Measurements from ENCODE around the gene KCNIP1.

The KCNIP1 gene

GRCh38 chr5:170533383-170533782 lies 29.6 kb downstream of the KCNIP1 start:
- H3K27ac ChIP-seq (ENCODE audit: insufficient read depth, low read length, poor library complexity, severe bottlenecking) = no peak overlapping the region
- H3K27me3 ChIP-seq (replicated peaks; ENCODE audit: control insufficient read depth, insufficient read depth, low read length, poor library complexity, severe bottlenecking) = no peaks in the 10 kb centered on the region
- no peaks in the 10 kb centered on the region for H3K9me3 ChIP-seq (ENCODE audit: control insufficient read depth, low read length)
- no peak for DNase-seq
- H3K4me3 ChIP-seq (ENCODE audit: insufficient read depth, low read depth, low read length, poor library complexity, severe bottlenecking) = no peak overlapping the region
- no peaks in the 10 kb centered on the region for H3K36me3 ChIP-seq (ENCODE audit: control insufficient read depth, insufficient read depth, low read length)
- H3K4me1 ChIP-seq (ENCODE audit: control insufficient read depth, insufficient read depth, low read length, poor library complexity, severe bottlenecking) = no peaks in the 10 kb centered on the region

DNA sequence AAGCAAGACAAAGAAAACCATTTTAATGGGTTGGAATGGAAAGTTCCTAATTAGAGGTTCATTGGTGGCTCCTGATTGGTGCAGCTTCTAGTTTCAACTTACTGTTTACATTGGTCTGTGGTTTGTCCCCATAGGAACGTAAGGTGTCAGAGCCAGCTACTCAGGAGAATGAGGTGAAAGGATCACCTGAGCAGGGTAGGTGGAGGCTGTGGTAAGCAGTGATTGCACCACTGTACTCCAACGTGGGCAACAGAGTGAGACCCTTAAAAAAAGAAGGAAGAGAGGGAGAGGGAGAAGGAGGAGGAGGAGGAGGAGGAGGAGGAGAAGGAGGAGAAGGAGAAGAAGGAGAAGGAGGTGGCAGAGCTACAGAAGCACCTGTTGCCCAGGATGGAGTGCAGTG lies 30.4 kb downstream of the KCNIP1 start:
- no peaks in the 10 kb centered on the region for H3K9me3 ChIP-seq (ENCODE audit: control insufficient read depth, low read length)
- H3K36me3 ChIP-seq (ENCODE audit: control insufficient read depth, insufficient read depth, low read length) = no peaks in the 10 kb centered on the region
- no peak overlapping the region for H3K27ac ChIP-seq (ENCODE audit: insufficient read depth, low read length, poor library complexity, severe bottlenecking)
- no peak for DNase-seq
- no peak overlapping the region for H3K4me3 ChIP-seq (ENCODE audit: insufficient read depth, low read depth, low read length, poor library complexity, severe bottlenecking)
- no peaks in the 10 kb centered on the region for H3K27me3 ChIP-seq (replicated peaks; ENCODE audit: control insufficient read depth, insufficient read depth, low read length, poor library complexity, severe bottlenecking)
- no peaks in the 10 kb centered on the region for H3K4me1 ChIP-seq (ENCODE audit: control insufficient read depth, insufficient read depth, low read length, poor library complexity, severe bottlenecking)

GRCh38 chr5:170534941-170535340 lies 31.1 kb downstream of the KCNIP1 start:
- H3K4me1 ChIP-seq (ENCODE audit: control insufficient read depth, insufficient read depth, low read length, poor library complexity, severe bottlenecking) = no peaks in the 10 kb centered on the region

GRCh38 chr5:170536525-170536924 lies 32.7 kb downstream of the KCNIP1 start:
- H3K27me3 ChIP-seq (replicated peaks; ENCODE audit: control insufficient read depth, insufficient read depth, low read length, poor library complexity, severe bottlenecking) = no peaks in the 10 kb centered on the region
- H3K4me3 ChIP-seq (ENCODE audit: insufficient read depth, low read depth, low read length, poor library complexity, severe bottlenecking) = no peak overlapping the region
- no peaks in the 10 kb centered on the region for H3K4me1 ChIP-seq (ENCODE audit: control insufficient read depth, insufficient read depth, low read length, poor library complexity, severe bottlenecking)
- H3K9me3 ChIP-seq (ENCODE audit: control insufficient read depth, low read length) = no peaks in the 10 kb centered on the region
- no peak for DNase-seq
- no peaks in the 10 kb centered on the region for H3K36me3 ChIP-seq (ENCODE audit: control insufficient read depth, insufficient read depth, low read length)
- H3K27ac ChIP-seq (ENCODE audit: insufficient read depth, low read length, poor library complexity, severe bottlenecking) = no peak overlapping the region

More at GRCh38 chr5:170534941-170535340, 31.1 kb downstream of the KCNIP1 start:
- Histone ChIP-seq H3K9me3 (ENCODE audit: control insufficient read depth, low read length) (no peaks in the 10 kb centered on the region), H3K36me3 (ENCODE audit: control insufficient read depth, insufficient read depth, low read length) (no peaks in the 10 kb centered on the region), H3K27me3 (replicated peaks; ENCODE audit: control insufficient read depth, insufficient read depth, low read length, poor library complexity, severe bottlenecking) (no peaks in the 10 kb centered on the region), H3K4me3 (ENCODE audit: insufficient read depth, low read depth, low read length, poor library complexity, severe bottlenecking) (no peak overlapping the region), H3K27ac (ENCODE audit: insufficient read depth, low read length, poor library complexity, severe bottlenecking) (no peak overlapping the region)
- DNase-seq = no peak

DNA sequence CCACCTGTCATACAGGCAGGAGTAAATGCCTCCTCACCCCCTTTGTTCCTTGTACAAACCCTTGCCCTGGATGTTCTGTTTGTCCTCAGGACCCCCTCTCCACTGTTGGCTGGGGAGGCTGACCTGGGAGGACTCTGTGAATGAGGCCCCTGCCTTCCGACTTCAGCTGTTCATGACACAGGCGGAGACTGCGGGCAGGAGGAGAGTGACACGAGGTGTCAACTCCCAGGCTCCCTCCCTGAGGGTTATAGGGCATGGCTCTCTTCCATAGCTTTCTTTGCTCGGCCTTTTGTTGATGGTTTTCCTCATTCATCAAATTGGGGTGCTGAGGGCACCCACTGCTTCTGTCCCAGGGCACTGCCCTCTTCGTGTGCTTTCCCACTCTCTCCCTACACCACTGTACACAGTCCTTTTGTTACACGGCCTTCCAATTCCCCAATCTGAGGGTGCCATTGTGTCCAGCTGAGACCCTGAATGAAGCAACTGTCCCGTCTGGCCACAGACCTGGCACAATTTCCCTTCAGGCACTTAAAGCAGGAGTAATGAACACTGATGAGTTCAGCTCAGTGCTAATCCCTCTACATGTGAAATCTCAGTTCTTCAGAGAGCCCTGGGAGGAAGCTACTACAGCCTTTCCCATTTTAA lies 33.8 kb downstream of the KCNIP1 start:
- Histone ChIP-seq H3K27me3 (replicated peaks; ENCODE audit: control insufficient read depth, insufficient read depth, low read length, poor library complexity, severe bottlenecking) (no peaks in the 10 kb centered on the region), H3K9me3 (ENCODE audit: control insufficient read depth, low read length) (no peaks in the 10 kb centered on the region), H3K36me3 (ENCODE audit: control insufficient read depth, insufficient read depth, low read length) (no peaks in the 10 kb centered on the region), H3K4me3 (ENCODE audit: insufficient read depth, low read depth, low read length, poor library complexity, severe bottlenecking) (no peak overlapping the region), H3K4me1 (ENCODE audit: control insufficient read depth, insufficient read depth, low read length, poor library complexity, severe bottlenecking) (no peaks in the 10 kb centered on the region), H3K27ac (ENCODE audit: insufficient read depth, low read length, poor library complexity, severe bottlenecking) (no peak overlapping the region)
- DNase-seq = no peak

- Histone ChIP-seq H3K9me3 (ENCODE audit: control insufficient read depth, low read length) (no peaks in the 10 kb centered on the region), H3K36me3 (ENCODE audit: control insufficient read depth, insufficient read depth, low read length) (no peaks in the 10 kb centered on the region), H3K27ac (ENCODE audit: insufficient read depth, low read length, poor library complexity, severe bottlenecking) (no peak overlapping the region), H3K4me3 (ENCODE audit: insufficient read depth, low read depth, low read length, poor library complexity, severe bottlenecking) (no peak overlapping the region), H3K4me1 (ENCODE audit: control insufficient read depth, insufficient read depth, low read length, poor library complexity, severe bottlenecking) (no peaks in the 10 kb centered on the region), H3K27me3 (replicated peaks; ENCODE audit: control insufficient read depth, insufficient read depth, low read length, poor library complexity, severe bottlenecking) (no peaks in the 10 kb centered on the region)
- no peak for DNase-seq
These were observed 34.3 kb downstream of the KCNIP1 start for GRCh38 chr5:170538096-170538465.

- no peak for DNase-seq
- H3K4me3 ChIP-seq (ENCODE audit: insufficient read depth, low read depth, low read length, poor library complexity, severe bottlenecking) = no peak overlapping the region
- H3K9me3 ChIP-seq (ENCODE audit: control insufficient read depth, low read length) = no peaks in the 10 kb centered on the region
- H3K36me3 ChIP-seq (ENCODE audit: control insufficient read depth, insufficient read depth, low read length) = no peaks in the 10 kb centered on the region
- no peak overlapping the region for H3K27ac ChIP-seq (ENCODE audit: insufficient read depth, low read length, poor library complexity, severe bottlenecking)
- H3K4me1 ChIP-seq (ENCODE audit: control insufficient read depth, insufficient read depth, low read length, poor library complexity, severe bottlenecking) = no peaks in the 10 kb centered on the region
- no peaks in the 10 kb centered on the region for H3K27me3 ChIP-seq (replicated peaks; ENCODE audit: control insufficient read depth, insufficient read depth, low read length, poor library complexity, severe bottlenecking)
These were observed 35.1 kb downstream of the KCNIP1 start for GRCh38 chr5:170538696-170539586.

GRCh38 chr5:170540271-170540670 lies 36.5 kb downstream of the KCNIP1 start:
- no peaks in the 10 kb centered on the region for H3K27me3 ChIP-seq (replicated peaks; ENCODE audit: control insufficient read depth, insufficient read depth, low read length, poor library complexity, severe bottlenecking)
- no peak overlapping the region for H3K27ac ChIP-seq (ENCODE audit: insufficient read depth, low read length, poor library complexity, severe bottlenecking)

GRCh38 chr5:170541146-170541769 lies 37.4 kb downstream of the KCNIP1 start:
- no peaks in the 10 kb centered on the region for H3K27me3 ChIP-seq (replicated peaks; ENCODE audit: control insufficient read depth, insufficient read depth, low read length, poor library complexity, severe bottlenecking)
- H3K9me3 ChIP-seq (ENCODE audit: control insufficient read depth, low read length) = no peaks in the 10 kb centered on the region
- no peak for DNase-seq

More at GRCh38 chr5:170540271-170540670, 36.5 kb downstream of the KCNIP1 start:
- Histone ChIP-seq H3K36me3 (ENCODE audit: control insufficient read depth, insufficient read depth, low read length) (no peaks in the 10 kb centered on the region), H3K4me3 (ENCODE audit: insufficient read depth, low read depth, low read length, poor library complexity, severe bottlenecking) (no peak overlapping the region), H3K9me3 (ENCODE audit: control insufficient read depth, low read length) (no peaks in the 10 kb centered on the region), H3K4me1 (ENCODE audit: control insufficient read depth, insufficient read depth, low read length, poor library complexity, severe bottlenecking) (no peaks in the 10 kb centered on the region)
- DNase-seq = no peak

More at GRCh38 chr5:170541146-170541769, 37.4 kb downstream of the KCNIP1 start:
- Histone ChIP-seq H3K36me3 (ENCODE audit: control insufficient read depth, insufficient read depth, low read length) (no peaks in the 10 kb centered on the region), H3K4me1 (ENCODE audit: control insufficient read depth, insufficient read depth, low read length, poor library complexity, severe bottlenecking) (no peaks in the 10 kb centered on the region), H3K27ac (ENCODE audit: insufficient read depth, low read length, poor library complexity, severe bottlenecking) (no peak overlapping the region), H3K4me3 (ENCODE audit: insufficient read depth, low read depth, low read length, poor library complexity, severe bottlenecking) (no peak overlapping the region)
